PC-9 (cell line): ENCODE data around the gene RAB20. TPM values are rescaled to one million over a fixed set of nuclear protein-coding genes. Genes with fewer than 3 reads are reported as not detected.

Source experiments
- BruUV-seq: library from RNA; stranded (reverse); fragments of 400-500 nt; replicated peaks from 2 replicates; lab custom pipeline; 2021; lab: Mats Ljungman, UMichigan
- CTCF ChIA-PET: fragments of 300-600 bp; sonication (Branson Sonifier 250); formaldehyde crosslinking; loops from one replicate; lab custom pipeline; 2022; ENCODE audit warnings: antibody characterized with exemption; lab: Charles Lee
- POLR2A ChIA-PET: fragments of 300-600 bp; sonication (Branson Sonifier 250); formaldehyde crosslinking; loops from one replicate; lab custom pipeline; 2022; ENCODE audit warnings: antibody characterized with exemption; ENCODE audit not compliant: unreplicated experiment; lab: Charles Lee
- DNase-seq, 2 experiments: peaks; one replicate each; pipeline versions ENCODE4 v3.0.0 to v3.0.0-alpha.2; 2015 to 2022; ENCODE audit warnings: mixed read lengths in 1 of 2
- H2AFZ ChIP-seq: fragments of 200-600 bp; sonication (generic); 2 replicates; pipeline ENCODE4 v1.8.1; 2017; ENCODE audit warnings: antibody characterized with exemption
- H3F3A ChIP-seq: fragments of 200-600 bp; sonication (generic); 2 replicates; pipeline ENCODE4 v1.8.1; 2017; ENCODE audit warnings: antibody characterized with exemption, mild to moderate bottlenecking, low read depth; ENCODE audit not compliant: insufficient read depth
- H3K27ac ChIP-seq: fragments of 200-600 bp; sonication (generic); 2 replicates; pipeline ENCODE4 v1.6.1; 2016; ENCODE audit warnings: mixed run types
- H3K27me3 ChIP-seq: fragments of 200-600 bp; sonication (generic); 2 replicates; pipeline ENCODE4 v1.6.1; 2016; ENCODE audit warnings: low read depth, mixed run types; ENCODE audit not compliant: insufficient read depth
- H3K36me3 ChIP-seq: fragments of 200-600 bp; sonication (generic); 2 replicates; pipeline ENCODE4 v1.6.1; 2016; ENCODE audit warnings: low read depth, mixed run types
- H3K4me1 ChIP-seq: fragments of 200-600 bp; sonication (generic); replicated peaks from 2 replicates; pipeline ENCODE4 v1.6.1; 2016; ENCODE audit warnings: mixed run types; ENCODE audit not compliant: insufficient read depth
- H3K4me2 ChIP-seq: fragments of 200-600 bp; sonication (generic); 2 replicates; pipeline ENCODE4 v1.6.1; 2017; ENCODE audit warnings: mixed run types
- H3K4me3 ChIP-seq: fragments of 200-600 bp; sonication (generic); 2 replicates; pipeline ENCODE4 v1.6.1; 2016; ENCODE audit warnings: mixed run types
- H3K79me2 ChIP-seq: fragments of 200-600 bp; sonication (generic); 2 replicates; pipeline ENCODE4 v1.6.1; 2017; ENCODE audit warnings: low read depth, mixed run types
- H3K9me2 ChIP-seq: fragments of 200-600 bp; sonication (generic); 2 replicates; pipeline ENCODE4 v1.8.1; 2017; ENCODE audit warnings: mild to moderate bottlenecking; ENCODE audit not compliant: insufficient read depth
- H3K9me3 ChIP-seq: fragments of 200-600 bp; sonication (generic); 2 replicates; pipeline ENCODE4 v1.8.1; 2016; ENCODE audit warnings: low read depth; ENCODE audit not compliant: insufficient read depth
- H4K20me1 ChIP-seq: fragments of 200-600 bp; sonication (generic); 2 replicates; pipeline ENCODE4 v1.8.1; 2017; ENCODE audit not compliant: insufficient read depth
- CTCF ChIP-seq: fragments of 200-600 bp; sonication (generic); conservative IDR thresholded peaks from 2 replicates; pipeline ENCODE4 v1.6.1; 2017; ENCODE audit warnings: mixed run types, antibody characterized with exemption, mild to moderate bottlenecking, moderate library complexity
- EZH2 ChIP-seq: fragments of 200-600 bp; sonication (generic); IDR thresholded peaks from 2 replicates; pipeline ENCODE4 v1.8.0; 2017; ENCODE audit warnings: antibody characterized with exemption, low read depth
- intact Hi-C: fragments of 100-400 bp; cut with micrococcal nuclease; formaldehyde crosslinking; loops from one replicate; pipeline ENCODE4 v1.10.0; 2022; ENCODE audit not compliant: unreplicated experiment
- total RNA-seq: library from RNA; stranded (reverse); gene quantifications from 2 replicates; pipeline ENCODE4 v1.2.3, GENCODE V29; 2021

Gene RAB20
- total RNA-seq, 1 experiment from 2014 or later, result 31.9 TPM

GRCh38 chr13:110509478-110509926 is 52.0 kb downstream of the RAB20 start:
- Histone ChIP-seq H3K79me2 (no peaks in the 10 kb centered on the region), H3K27me3 (no peaks in the 10 kb centered on the region), H3K27ac (no peak overlapping the region), H3K36me3 (no peaks in the 10 kb centered on the region), H3K4me3 (no peak overlapping the region), H4K20me1 (no peaks in the 10 kb centered on the region), H3K4me1 (peaks cover 27% of the 10 kb centered on the region), H3K9me2 (no peaks in the 10 kb centered on the region), H2AFZ (no peak overlapping the region), H3F3A (peaks cover 24% of the 10 kb centered on the region), H3K9me3 (no peaks in the 10 kb centered on the region), H3K4me2 (no peak overlapping the region)
- BruUV-seq, result no TSS peak
- DNase-seq, result no peak
- intact Hi-C loops, result no loop called here
- TF ChIP-seq EZH2, result no peak
- no peak for TF ChIP-seq CTCF
- ChIA-PET POLR2A (no interaction called here), CTCF (no interaction called here)

- no TSS peak for BruUV-seq
- CTCF ChIA-PET, result interaction anchor here (0.6 to 1.0 kb wide), 3 partner anchors 20 to 52 kb away, joined by 4 read pairs; no protein-coding TSS in a partner anchor
These were observed 53.7 kb downstream of the RAB20 start for GRCh38 chr13:110507678-110508381.

More at GRCh38 chr13:110507678-110508381, 53.7 kb downstream of the RAB20 start:
- Histone ChIP-seq H3K9me3 (no peaks in the 10 kb centered on the region), H3K4me2 (peak overlapping the region; percentile 79), H3F3A (peaks cover 24% of the 10 kb centered on the region), H2AFZ (no peak overlapping the region), H3K9me2 (no peaks in the 10 kb centered on the region), H3K27me3 (no peaks in the 10 kb centered on the region), H3K4me3 (peak overlapping the region; percentile 36; the same call in 1 of the 2 replicates), H3K4me1 (peaks cover 27% of the 10 kb centered on the region), H4K20me1 (no peaks in the 10 kb centered on the region), H3K79me2 (no peaks in the 10 kb centered on the region), H3K27ac (peak overlapping the region; percentile 84), H3K36me3 (no peaks in the 10 kb centered on the region)
- intact Hi-C loops, result loop anchor here (1.0 to 2.0 kb wide), 4 partner anchors 16 to 60 kb away; no protein-coding TSS in a partner anchor
- POLR2A ChIA-PET, result interaction anchor here (0.5 to 1.3 kb wide), 3 partner anchors 17 to 54 kb away, joined by 3 to 4 read pairs (median 4); no protein-coding TSS in a partner anchor
- peak; percentile 91 to 94 for DNase-seq
- TF ChIP-seq CTCF (peak; percentile 73), EZH2 (no peak)
